HCT116 (cell line): Measurements from ENCODE around the gene LCP1. TPM values are rescaled to one million over a fixed set of nuclear protein-coding genes. Genes with fewer than 3 reads are reported as not detected.

Experiments
- ATAC-seq: fragments of 200-7000 bp; cut with Tn5 transposase; 2 replicates; pipeline ENCODE4 v1.9.1; 2020; ENCODE audit warnings: mild to moderate bottlenecking, moderate library complexity
- BruUV-seq: library from RNA; stranded (reverse); fragments of 400-500 nt; replicated peaks from 2 replicates; lab custom pipeline; 2021; lab: Mats Ljungman, UMichigan
- CTCF ChIA-PET: fragments of 300-600 bp; sonication (Branson Sonifier 250); formaldehyde crosslinking; loops from one replicate; lab custom pipeline; 2021; ENCODE audit warnings: antibody characterized with exemption; lab: Charles Lee
- POLR2A ChIA-PET: fragments of 300-600, 350-600 bp; sonication (Branson Sonifier 250); formaldehyde crosslinking; loops from one replicate; lab custom pipeline; 2021; ENCODE audit warnings: antibody characterized with exemption; lab: Charles Lee
- RAD21 ChIA-PET, 2 experiments: fragments of 300-600 bp; sonication (Branson Sonifier 250); formaldehyde crosslinking; loops; one replicate each; lab custom pipeline; 2023; ENCODE audit warnings: low total read pairs in 2 of 2; ENCODE audit not compliant: uncharacterized antibody in 2 of 2, unreplicated experiment in 2 of 2, low non-redundant PET in 1 of 2; lab: Charles Lee
- DNase-seq: peaks from one replicate; pipeline ENCODE4 v3.0.0-alpha.2; 2010; ENCODE audit warnings: low read depth, low spot score
- H2AFZ ChIP-seq: fragments of 200-600 bp; shearing (Covaris generic), sonication (generic); 2 replicates; pipeline ENCODE4 v1.6.1; 2017; ENCODE audit warnings: low read depth, mixed run types, mixed read lengths, antibody characterized with exemption, low read length; ENCODE audit not compliant: poor library complexity, severe bottlenecking
- H3K27ac ChIP-seq: 2 replicates; pipeline ENCODE4 v1.5.1; 2012; ENCODE audit warnings: low read depth, low read length
- H3K27me3 ChIP-seq: fragments of 200-600 bp; sonication (generic); 2 replicates; pipeline ENCODE4 v1.6.1; 2016; ENCODE audit warnings: mixed run types, low read length, mixed read lengths; ENCODE audit not compliant: insufficient read depth
- H3K36me3 ChIP-seq, 2 experiments: fragments of 200-500 bp in 1 of 2; fragments of 200-600 bp in 1 of 2; sonication (Bioruptor generic) in 1 of 2; sonication (generic) in 1 of 2; 2 replicates each; pipeline versions ENCODE4 v1.5.1 to v1.6.1; 2014 to 2016; ENCODE audit warnings: low read length in 2 of 2, inconsistent platforms in 1 of 2, mixed read lengths in 1 of 2, mixed run types in 1 of 2; ENCODE audit not compliant: insufficient read depth in 2 of 2, control insufficient read depth in 1 of 2
- H3K4me1 ChIP-seq, 2 experiments: fragments of 200-600 bp in 1 of 2; sonication (generic) in 1 of 2; 2 replicates each; pipeline versions ENCODE4 v1.5.1 to v1.6.1; 2012 to 2017; ENCODE audit warnings: low read length in 2 of 2, inconsistent platforms in 1 of 2, mild to moderate bottlenecking in 1 of 2, mixed read lengths in 1 of 2, mixed run types in 1 of 2, moderate library complexity in 1 of 2; ENCODE audit not compliant: insufficient read depth in 2 of 2, control insufficient read depth in 1 of 2
- H3K4me2 ChIP-seq: fragments of 200-600 bp; sonication (generic); 2 replicates; pipeline ENCODE4 v1.6.1; 2017; ENCODE audit warnings: mixed run types, low read length, mixed read lengths
- H3K4me3 ChIP-seq, 2 experiments: fragments of 200-600 bp in 1 of 2; sonication (generic) in 1 of 2; replicated peaks in 1 of 2; 2 replicates each; pipeline ENCODE4 v1.5.1; 2011 to 2016; ENCODE audit warnings: low read length in 2 of 2, control low read depth in 1 of 2, low read depth in 1 of 2, mild to moderate bottlenecking in 1 of 2, mixed read lengths in 1 of 2, mixed run types in 1 of 2
- H3K79me2 ChIP-seq: fragments of 200-600 bp; sonication (generic); 2 replicates; pipeline ENCODE4 v1.6.1; 2017; ENCODE audit warnings: mild to moderate bottlenecking, mixed run types, low read length, moderate library complexity, mixed read lengths; ENCODE audit not compliant: insufficient read depth
- H3K9ac ChIP-seq: fragments of 200-600 bp; sonication (generic); 2 replicates; pipeline ENCODE4 v1.6.1; 2016; ENCODE audit warnings: low read length, mixed read lengths
- H3K9me2 ChIP-seq: fragments of 200-600 bp; sonication (generic), shearing (Covaris generic); 2 replicates; pipeline ENCODE4 v1.6.1; 2017; ENCODE audit warnings: mixed run types, mild to moderate bottlenecking, moderate library complexity; ENCODE audit not compliant: insufficient read depth
- H3K9me3 ChIP-seq, 2 experiments: fragments of 200-500 bp in 1 of 2; fragments of 200-600 bp in 1 of 2; sonication (Bioruptor generic) in 1 of 2; sonication (generic) in 1 of 2; 2 replicates each; pipeline ENCODE4 v1.6.1; 2014 to 2017; ENCODE audit warnings: low read length in 2 of 2, mixed read lengths in 2 of 2, inconsistent platforms in 1 of 2, low read depth in 1 of 2, mild to moderate bottlenecking in 1 of 2, mixed run types in 1 of 2, moderate library complexity in 1 of 2; ENCODE audit not compliant: control insufficient read depth in 1 of 2, insufficient read depth in 1 of 2
- H4K20me1 ChIP-seq: fragments of 200-600 bp; sonication (generic), shearing (Covaris generic); 2 replicates; pipeline ENCODE4 v1.6.1; 2017; ENCODE audit warnings: mixed run types, mild to moderate bottlenecking, moderate library complexity; ENCODE audit not compliant: insufficient read depth
- CBX3 ChIP-seq: IDR thresholded peaks from 2 replicates; pipeline ENCODE4 v1.6.1; 2012; ENCODE audit warnings: low read depth
- CEBPB ChIP-seq: IDR thresholded peaks from 2 replicates; pipeline ENCODE4 v1.6.1; 2012; ENCODE audit warnings: low read depth
- ELF1 ChIP-seq: IDR thresholded peaks from 2 replicates; pipeline ENCODE4 v1.6.1; 2012; ENCODE audit warnings: low read depth, borderline replicate concordance
- EZH2 ChIP-seq: fragments of 200-600 bp; sonication (generic); IDR thresholded peaks from 2 replicates; pipeline ENCODE4 v1.6.1; 2017; ENCODE audit warnings: antibody characterized with exemption, mixed run types
- FOSL1 ChIP-seq: IDR thresholded peaks from 2 replicates; pipeline ENCODE4 v1.6.1; 2012; ENCODE audit warnings: low read depth
- JUND ChIP-seq: IDR thresholded peaks from 2 replicates; pipeline ENCODE4 v1.6.1; 2012
- MAX ChIP-seq: IDR thresholded peaks from 2 replicates; pipeline ENCODE4 v1.6.1; 2012
- POLR2A ChIP-seq: IDR thresholded peaks from 2 replicates; pipeline ENCODE4 v1.7.0; 2011; ENCODE audit warnings: borderline replicate concordance; ENCODE audit not compliant: insufficient read depth, insufficient read length; ENCODE audit errors: extremely low read depth
- REST ChIP-seq: IDR thresholded peaks from 2 replicates; pipeline ENCODE4 v1.6.1; 2012; ENCODE audit warnings: low read depth
- SP1 ChIP-seq: IDR thresholded peaks from 2 replicates; pipeline ENCODE4 v1.6.1; 2012; ENCODE audit warnings: low read depth
- SRF ChIP-seq: IDR thresholded peaks from 2 replicates; pipeline ENCODE4 v1.6.1; 2012; ENCODE audit warnings: low read depth
- TCF7L2 ChIP-seq: IDR thresholded peaks from 2 replicates; pipeline ENCODE4 v1.7.0; 2011; ENCODE audit warnings: borderline replicate concordance, inconsistent platforms; ENCODE audit not compliant: insufficient read depth, insufficient read length; ENCODE audit errors: extremely low read depth
- YY1 ChIP-seq: IDR thresholded peaks from 2 replicates; pipeline ENCODE4 v1.6.1; 2011; ENCODE audit warnings: low read length, low read depth, moderate library complexity, mild to moderate bottlenecking; ENCODE audit not compliant: insufficient replicate concordance; ENCODE audit errors: extremely low read depth
- ZFX ChIP-seq: fragments of 450-650 bp; IDR thresholded peaks from 2 replicates; pipeline ENCODE4 v1.6.1; 2017
- intact Hi-C: fragments of 100-400 bp; cut with micrococcal nuclease; formaldehyde crosslinking; loops from 2 replicates; pipeline ENCODE4 v1.10.0; 2022
- total RNA-seq: library from RNA; stranded (reverse); gene quantifications from one replicate; pipeline ENCODE4 v1.2.1, GENCODE V29; 2021; ENCODE audit not compliant: unreplicated experiment
- TF ChIP-seq, protein P1 (sequence below): IDR thresholded peaks from 2 replicates; pipeline ENCODE4 v1.6.1; 2012

Gene LCP1
- total RNA-seq, 1 experiment from 2014 or later = 2.2 TPM

- Histone ChIP-seq H3K36me3 (no peaks in the 10 kb centered on the region), H3K27me3 (no peaks in the 10 kb centered on the region), H3K9me3 (no peaks in the 10 kb centered on the region), H2AFZ (no peak overlapping the region), H3K9ac (no peak overlapping the region), H3K4me1 (no peaks in the 10 kb centered on the region), H3K4me2 (no peak overlapping the region), H3K9me2 (no peaks in the 10 kb centered on the region), H3K4me3 (no peak overlapping the region), H3K27ac (no peak overlapping the region), H3K79me2 (no peaks in the 10 kb centered on the region), H4K20me1 (no peaks in the 10 kb centered on the region)
- no peak for TF ChIP-seq SP1
- no peak for TF ChIP-seq REST
- TF ChIP-seq YY1 = no peak
- no peak for TF ChIP-seq TCF7L2
- TF ChIP-seq EZH2 = no peak
- no peak for TF ChIP-seq FOSL1
- TF ChIP-seq POLR2A = no peak
- TF ChIP-seq JUND = no peak
- no peak for TF ChIP-seq ZFX
- no peak for TF ChIP-seq CEBPB
- TF ChIP-seq, protein P1, sequence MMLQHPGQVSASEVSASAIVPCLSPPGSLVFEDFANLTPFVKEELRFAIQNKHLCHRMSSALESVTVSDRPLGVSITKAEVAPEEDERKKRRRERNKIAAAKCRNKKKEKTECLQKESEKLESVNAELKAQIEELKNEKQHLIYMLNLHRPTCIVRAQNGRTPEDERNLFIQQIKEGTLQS = no peak
- no peak for TF ChIP-seq SRF
- no peak for TF ChIP-seq MAX
- no peak for TF ChIP-seq ELF1
- no peak for TF ChIP-seq CBX3
- ChIA-PET RAD21 (no interaction called here), POLR2A (no interaction called here), CTCF (no interaction called here)
- ATAC-seq (no peak), DNase-seq (no peak)
- intact Hi-C loops = no loop called here
- BruUV-seq = no TSS peak
Measured at GRCh38 chr13:46206143-46206542, 24.2 kb upstream of the LCP1 start.
